Smooth muscle cell (in vitro differentiated cells): ENCODE measurements around the gene TPX2. TPM values are rescaled to one million over a fixed set of nuclear protein-coding genes. Genes with fewer than 3 reads are reported as not detected.

Experiments
- DNase-seq: peaks from one replicate; lab custom pipeline; 2025; ENCODE audit not compliant: unreplicated experiment; lab: John Stamatoyannopoulos, UW
- H2AFZ ChIP-seq: fragments of 200-600 bp; sonication (generic); 2 replicates; pipeline ENCODE4 v1.6.0; 2016; ENCODE audit warnings: antibody characterized with exemption, low read depth, mild to moderate bottlenecking
- H3F3A ChIP-seq: fragments of 200-600 bp; sonication (generic); 2 replicates; pipeline ENCODE4 v1.6.0; 2017; ENCODE audit warnings: antibody characterized with exemption, low read depth
- H3K27ac ChIP-seq: fragments of 200-600 bp; sonication (generic); 2 replicates; pipeline ENCODE4 v1.5.1; 2016; ENCODE audit warnings: low read depth, mild to moderate bottlenecking
- H3K27me3 ChIP-seq: fragments of 200-600 bp; sonication (generic); 2 replicates; pipeline ENCODE4 v1.6.1; 2016; ENCODE audit warnings: low read depth, mild to moderate bottlenecking
- H3K36me3 ChIP-seq: fragments of 200-600 bp; sonication (generic); 2 replicates; pipeline ENCODE4 v1.5.1; 2016; ENCODE audit warnings: low read depth
- H3K4me1 ChIP-seq: fragments of 200-600 bp; sonication (generic); 2 replicates; pipeline ENCODE4 v1.5.1; 2016; ENCODE audit warnings: low read depth
- H3K4me2 ChIP-seq: fragments of 200-600 bp; sonication (generic); 2 replicates; pipeline ENCODE4 v1.6.0; 2016; ENCODE audit warnings: mild to moderate bottlenecking
- H3K4me3 ChIP-seq: fragments of 200-600 bp; sonication (generic); 2 replicates; pipeline ENCODE4 v1.5.1; 2016; ENCODE audit warnings: mild to moderate bottlenecking
- H3K79me2 ChIP-seq: fragments of 200-600 bp; sonication (generic); 2 replicates; pipeline ENCODE4 v1.6.0; 2016; ENCODE audit warnings: low read depth, mild to moderate bottlenecking
- H3K9ac ChIP-seq: fragments of 200-600 bp; sonication (generic); 2 replicates; pipeline ENCODE4 v1.6.0; 2016; ENCODE audit warnings: low read depth
- H3K9me3 ChIP-seq: fragments of 200-600 bp; sonication (generic); replicated peaks from 2 replicates; pipeline ENCODE4 v1.5.1; 2016; ENCODE audit warnings: low read depth
- H4K20me1 ChIP-seq: fragments of 200-600 bp; sonication (generic); 2 replicates; pipeline ENCODE4 v1.6.0; 2016; ENCODE audit warnings: low read depth
- WGBS: methylation state at CpG from one replicate; pipeline ENCODE4 v1.1.7; 2016; ENCODE audit warnings: low lambda C conversion rate; 5-methylcytosine and 5-hydroxymethylcytosine counted together
- polyA plus RNA-seq: library from polyadenylated mRNA; unstranded; fragments of >200 nt; fragmentation: Nextera tagmentation; extraction: Ambion mirVana; gene quantifications from 2 replicates; pipeline ENCODE4 v1.2.1, GENCODE V29; 2016
- total RNA-seq: library from RNA; depleted of rRNA; stranded (reverse); fragments of >200 nt; gene quantifications from 2 replicates; pipeline ENCODE4 v1.2.3, GENCODE V29; 2014
- TF ChIP-seq, protein P1 (sequence below): fragments of 200-600 bp; sonication (generic); IDR thresholded peaks from 2 replicates; pipeline ENCODE4 v1.5.1; 2017; ENCODE audit warnings: borderline replicate concordance, mild to moderate bottlenecking, antibody characterized with exemption; ENCODE audit not compliant: insufficient read depth, poor library complexity, severe bottlenecking

Gene TPX2
- total and polyA plus RNA-seq, 2 experiments from 2014 or later: 21.7 to 24.5 TPM

- TF ChIP-seq, protein P1, sequence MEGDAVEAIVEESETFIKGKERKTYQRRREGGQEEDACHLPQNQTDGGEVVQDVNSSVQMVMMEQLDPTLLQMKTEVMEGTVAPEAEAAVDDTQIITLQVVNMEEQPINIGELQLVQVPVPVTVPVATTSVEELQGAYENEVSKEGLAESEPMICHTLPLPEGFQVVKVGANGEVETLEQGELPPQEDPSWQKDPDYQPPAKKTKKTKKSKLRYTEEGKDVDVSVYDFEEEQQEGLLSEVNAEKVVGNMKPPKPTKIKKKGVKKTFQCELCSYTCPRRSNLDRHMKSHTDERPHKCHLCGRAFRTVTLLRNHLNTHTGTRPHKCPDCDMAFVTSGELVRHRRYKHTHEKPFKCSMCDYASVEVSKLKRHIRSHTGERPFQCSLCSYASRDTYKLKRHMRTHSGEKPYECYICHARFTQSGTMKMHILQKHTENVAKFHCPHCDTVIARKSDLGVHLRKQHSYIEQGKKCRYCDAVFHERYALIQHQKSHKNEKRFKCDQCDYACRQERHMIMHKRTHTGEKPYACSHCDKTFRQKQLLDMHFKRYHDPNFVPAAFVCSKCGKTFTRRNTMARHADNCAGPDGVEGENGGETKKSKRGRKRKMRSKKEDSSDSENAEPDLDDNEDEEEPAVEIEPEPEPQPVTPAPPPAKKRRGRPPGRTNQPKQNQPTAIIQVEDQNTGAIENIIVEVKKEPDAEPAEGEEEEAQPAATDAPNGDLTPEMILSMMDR: no peak
- Histone ChIP-seq H4K20me1 (no peaks in the 10 kb centered on the region), H3F3A (no peaks in the 10 kb centered on the region), H3K9ac (no peak overlapping the region), H3K9me3 (no peaks in the 10 kb centered on the region), H3K27ac (no peak overlapping the region), H2AFZ (no peak overlapping the region), H3K4me2 (no peak overlapping the region), H3K4me1 (no peaks in the 10 kb centered on the region), H3K4me3 (no peak overlapping the region), H3K79me2 (no peaks in the 10 kb centered on the region), H3K27me3 (no peaks in the 10 kb centered on the region), H3K36me3 (peaks cover 2% of the 10 kb centered on the region)
- 82% methylated on average over 3 of the region's 3 CpGs for WGBS
- no peak for DNase-seq
Observed at GRCh38 chr20:31788578-31788977, 49.5 kb downstream of the TPX2 start.

- H4K20me1 ChIP-seq: no peaks in the 10 kb centered on the region
- H3K79me2 ChIP-seq: no peaks in the 10 kb centered on the region
- H3K27ac ChIP-seq: no peak overlapping the region
- H3K9me3 ChIP-seq: no peaks in the 10 kb centered on the region
- H3K4me3 ChIP-seq: no peak overlapping the region
- H3K4me2 ChIP-seq: no peak overlapping the region
- no peak overlapping the region for H2AFZ ChIP-seq
- no peak for DNase-seq
- TF ChIP-seq, protein P1: no peak
- no peaks in the 10 kb centered on the region for H3F3A ChIP-seq
- peaks cover 5% of the 10 kb centered on the region for H3K36me3 ChIP-seq
- no peaks in the 10 kb centered on the region for H3K4me1 ChIP-seq
- no peaks in the 10 kb centered on the region for H3K27me3 ChIP-seq
- no peak overlapping the region for H3K9ac ChIP-seq
- 85% methylated on average over 3 of the region's 3 CpGs for WGBS
Observed at GRCh38 chr20:31790401-31790800, 51.3 kb downstream of the TPX2 start.

DNA sequence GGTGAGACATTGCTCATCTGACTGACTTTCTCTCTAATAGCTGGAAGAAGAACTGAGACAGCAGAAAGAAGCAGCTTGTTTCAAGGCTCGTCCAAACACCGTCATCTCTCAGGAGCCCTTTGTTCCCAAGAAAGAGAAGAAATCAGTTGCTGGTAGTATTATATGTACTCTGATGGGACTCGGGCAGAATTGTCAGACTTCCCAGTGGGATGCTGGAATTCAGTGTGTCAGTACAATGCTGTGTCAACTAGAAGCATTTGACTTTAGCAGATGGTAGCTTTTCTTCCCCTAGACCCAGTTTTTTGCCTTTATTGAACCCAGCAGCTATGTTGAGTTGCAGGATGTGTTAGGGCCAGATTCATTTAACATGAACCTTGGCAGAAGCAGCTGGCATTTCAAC is 58.3 kb downstream of the TPX2 start:
- Histone ChIP-seq H3K79me2 (no peaks in the 10 kb centered on the region), H3K4me2 (no peak overlapping the region), H3K27ac (no peak overlapping the region), H3K4me3 (no peak overlapping the region), H3K9ac (no peak overlapping the region), H4K20me1 (no peaks in the 10 kb centered on the region), H3K9me3 (no peaks in the 10 kb centered on the region), H3K4me1 (no peaks in the 10 kb centered on the region), H3K36me3 (peaks cover 10% of the 10 kb centered on the region), H3K27me3 (no peaks in the 10 kb centered on the region), H3F3A (no peaks in the 10 kb centered on the region), H2AFZ (no peak overlapping the region)
- TF ChIP-seq, protein P1: no peak
- DNase-seq: no peak
- WGBS: 98% methylated on average over 3 of the region's 3 CpGs

DNA sequence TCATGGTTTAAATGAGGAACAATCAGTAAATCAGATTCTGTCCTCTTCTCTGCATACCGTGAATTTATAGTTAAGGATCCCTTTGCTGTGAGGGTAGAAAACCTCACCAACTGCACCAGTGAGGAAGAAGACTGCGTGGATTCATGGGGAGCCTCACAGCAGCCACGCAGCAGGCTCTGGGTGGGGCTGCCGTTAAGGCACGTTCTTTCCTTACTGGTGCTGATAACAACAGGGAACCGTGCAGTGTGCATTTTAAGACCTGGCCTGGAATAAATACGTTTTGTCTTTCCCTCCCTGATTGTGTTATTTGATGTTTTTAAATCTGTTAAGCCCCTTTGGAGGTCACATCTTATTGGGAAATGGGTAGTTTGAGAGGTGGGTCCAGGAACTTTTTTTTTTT is 62.4 kb downstream of the TPX2 start:
- peaks cover 5% of the 10 kb centered on the region for H3K36me3 ChIP-seq
- no peaks in the 10 kb centered on the region for H4K20me1 ChIP-seq
- no peaks in the 10 kb centered on the region for H3K4me1 ChIP-seq
- no peaks in the 10 kb centered on the region for H3K9me3 ChIP-seq
- H3K27me3 ChIP-seq: no peaks in the 10 kb centered on the region
- no peak overlapping the region for H3K4me2 ChIP-seq
- DNase-seq: no peak
- WGBS: 84% methylated on average over 7 of the region's 7 CpGs
- H3K27ac ChIP-seq: no peak overlapping the region
- H3K9ac ChIP-seq: no peak overlapping the region
- H2AFZ ChIP-seq: no peak overlapping the region
- H3K4me3 ChIP-seq: no peak overlapping the region
- H3K79me2 ChIP-seq: no peaks in the 10 kb centered on the region
- TF ChIP-seq, protein P1: no peak
- no peaks in the 10 kb centered on the region for H3F3A ChIP-seq
